ENCODE results near the gene ST6GALNAC3.
"Not testable (repeated sequence)": the region's sequence is repeated elsewhere in the genome, so short reads cannot be mapped to it uniquely, and the experiment has no call there.

ST6GALNAC3 gene

DNA sequence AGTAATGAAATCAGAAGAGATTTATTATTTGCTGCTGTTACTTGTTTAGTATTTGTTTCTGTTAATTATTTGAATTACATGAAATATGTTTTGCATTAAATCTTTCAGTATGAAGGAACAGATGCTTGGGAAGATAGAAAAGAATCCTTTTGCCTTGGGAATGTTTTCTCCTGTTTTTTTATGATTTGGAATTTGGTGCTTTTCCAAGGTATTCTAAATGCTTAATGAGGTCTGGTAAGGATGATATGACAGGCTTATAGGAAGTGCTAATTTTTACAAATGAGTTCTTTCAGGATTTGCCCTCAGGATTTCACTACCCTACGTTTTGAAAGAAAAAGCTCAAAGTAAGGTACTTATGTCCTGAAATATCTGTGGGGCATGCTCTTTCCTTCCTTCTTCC lies 25.6 kb upstream of the ST6GALNAC3 start:
- no peaks in the 10 kb centered on the region for H3K9me3 ChIP-seq (ENCODE audit: control insufficient read depth in 1 of 2, low read length in 2 of 2)
- H3K9ac ChIP-seq (ENCODE audit: low read depth in 1 of 2, low read length in 2 of 2): no peak overlapping the region
- H3K27me3 ChIP-seq (ENCODE audit: control insufficient read depth in 1 of 2, insufficient read depth in 2 of 2, low read length in 2 of 2): no peaks in the 10 kb centered on the region
- H3K27ac ChIP-seq (ENCODE audit: low read depth, low read length): no peak overlapping the region
- H3K4me1 ChIP-seq (ENCODE audit: control insufficient read depth in 1 of 2, insufficient read depth in 2 of 2, low read length in 2 of 2): no peaks in the 10 kb centered on the region
- no peaks in the 10 kb centered on the region for H3K36me3 ChIP-seq (ENCODE audit: control insufficient read depth in 1 of 2, insufficient read depth in 2 of 2, low read length in 2 of 2)
- no peak overlapping the region for H3K4me3 ChIP-seq (ENCODE audit: low read depth in 1 of 2, low read length in 2 of 2)

DNA sequence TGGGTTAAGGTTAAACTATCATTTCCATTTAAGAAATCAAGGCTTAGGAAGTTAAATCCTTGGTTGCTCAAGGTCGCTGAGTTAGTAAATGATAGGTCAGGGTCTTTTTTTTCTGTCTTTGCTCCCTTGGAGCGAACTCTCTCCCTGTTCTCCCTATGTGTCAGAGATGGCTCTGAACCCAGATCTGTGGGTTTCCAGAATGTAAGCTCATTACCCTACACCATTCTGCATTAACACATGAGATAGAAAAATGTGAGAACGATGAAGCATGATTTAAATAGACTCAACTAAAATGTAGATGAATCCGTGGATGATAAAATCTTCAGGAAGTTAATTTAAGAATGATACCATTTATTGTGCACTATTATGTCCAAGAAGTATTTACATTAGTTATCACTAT lies 25.0 kb upstream of the ST6GALNAC3 start:
- no peaks in the 10 kb centered on the region for H3K36me3 ChIP-seq (ENCODE audit: control insufficient read depth in 1 of 2, insufficient read depth in 2 of 2, low read length in 2 of 2)
- no peak overlapping the region for H3K4me3 ChIP-seq (ENCODE audit: low read depth in 1 of 2, low read length in 2 of 2)
- H3K27me3 ChIP-seq (ENCODE audit: control insufficient read depth in 1 of 2, insufficient read depth in 2 of 2, low read length in 2 of 2): no peaks in the 10 kb centered on the region
- no peak overlapping the region for H3K9ac ChIP-seq (ENCODE audit: low read depth in 1 of 2, low read length in 2 of 2)
- no peaks in the 10 kb centered on the region for H3K9me3 ChIP-seq (ENCODE audit: control insufficient read depth in 1 of 2, low read length in 2 of 2)
- H3K27ac ChIP-seq (ENCODE audit: low read depth, low read length): no peak overlapping the region
- no peaks in the 10 kb centered on the region for H3K4me1 ChIP-seq (ENCODE audit: control insufficient read depth in 1 of 2, insufficient read depth in 2 of 2, low read length in 2 of 2)

DNA sequence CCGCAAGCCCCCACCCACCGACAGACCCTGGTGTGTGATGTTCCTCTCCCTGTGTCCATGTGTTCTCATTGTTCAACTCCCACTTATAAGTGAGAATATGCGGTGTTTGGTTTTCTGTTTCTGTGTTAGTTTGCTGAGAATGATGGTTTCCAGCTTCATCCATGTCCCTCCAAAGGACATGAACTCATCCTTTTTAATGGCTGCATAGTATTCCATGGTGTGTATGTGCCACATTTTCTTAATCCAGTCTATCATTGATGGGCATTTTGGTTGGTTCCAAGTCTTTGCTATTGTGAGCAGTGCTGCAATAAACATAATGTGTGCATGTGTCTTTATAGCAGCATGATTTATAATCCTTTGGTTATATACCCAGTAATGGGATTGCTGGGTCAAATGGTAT lies 24.5 kb upstream of the ST6GALNAC3 start:
- not testable (repeated sequence) for H3K9ac ChIP-seq (ENCODE audit: low read depth in 1 of 2, low read length in 2 of 2); H3K9me3 ChIP-seq (ENCODE audit: control insufficient read depth in 1 of 2, low read length in 2 of 2); H3K4me1 ChIP-seq (ENCODE audit: control insufficient read depth in 1 of 2, insufficient read depth in 2 of 2, low read length in 2 of 2); H3K36me3 ChIP-seq (ENCODE audit: control insufficient read depth in 1 of 2, insufficient read depth in 2 of 2, low read length in 2 of 2); H3K27ac ChIP-seq (ENCODE audit: low read depth, low read length); H3K4me3 ChIP-seq (ENCODE audit: low read depth in 1 of 2, low read length in 2 of 2); H3K27me3 ChIP-seq (ENCODE audit: control insufficient read depth in 1 of 2, insufficient read depth in 2 of 2, low read length in 2 of 2)

DNA sequence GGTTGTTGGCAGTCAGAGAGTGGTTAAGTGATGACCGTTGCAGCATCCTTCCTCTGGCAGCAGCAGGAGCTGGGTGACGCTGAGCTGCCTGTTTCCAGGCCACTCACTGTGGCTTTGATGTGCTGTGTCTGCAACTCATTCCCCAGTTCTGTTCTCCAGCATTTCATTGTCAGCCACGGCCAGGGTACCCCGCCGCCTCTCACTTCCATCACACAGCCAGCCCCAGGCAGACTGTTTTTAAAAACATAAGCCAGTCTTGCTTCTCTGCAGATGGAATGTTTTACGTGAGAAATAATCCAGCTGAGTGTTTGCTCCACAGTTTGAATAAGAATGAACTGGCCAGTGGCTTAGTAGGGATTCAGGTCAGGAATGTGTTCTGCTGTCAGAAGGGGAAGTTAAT lies 21.5 kb upstream of the ST6GALNAC3 start:
- no peak overlapping the region for H3K4me3 ChIP-seq (ENCODE audit: low read depth in 1 of 2, low read length in 2 of 2)
- no peaks in the 10 kb centered on the region for H3K9me3 ChIP-seq (ENCODE audit: control insufficient read depth in 1 of 2, low read length in 2 of 2)
- H3K27ac ChIP-seq (ENCODE audit: low read depth, low read length): no peak overlapping the region
- H3K36me3 ChIP-seq (ENCODE audit: control insufficient read depth in 1 of 2, insufficient read depth in 2 of 2, low read length in 2 of 2): no peaks in the 10 kb centered on the region
- no peak overlapping the region for H3K9ac ChIP-seq (ENCODE audit: low read depth in 1 of 2, low read length in 2 of 2)
- no peaks in the 10 kb centered on the region for H3K27me3 ChIP-seq (ENCODE audit: control insufficient read depth in 1 of 2, insufficient read depth in 2 of 2, low read length in 2 of 2)
- no peaks in the 10 kb centered on the region for H3K4me1 ChIP-seq (ENCODE audit: control insufficient read depth in 1 of 2, insufficient read depth in 2 of 2, low read length in 2 of 2)

DNA sequence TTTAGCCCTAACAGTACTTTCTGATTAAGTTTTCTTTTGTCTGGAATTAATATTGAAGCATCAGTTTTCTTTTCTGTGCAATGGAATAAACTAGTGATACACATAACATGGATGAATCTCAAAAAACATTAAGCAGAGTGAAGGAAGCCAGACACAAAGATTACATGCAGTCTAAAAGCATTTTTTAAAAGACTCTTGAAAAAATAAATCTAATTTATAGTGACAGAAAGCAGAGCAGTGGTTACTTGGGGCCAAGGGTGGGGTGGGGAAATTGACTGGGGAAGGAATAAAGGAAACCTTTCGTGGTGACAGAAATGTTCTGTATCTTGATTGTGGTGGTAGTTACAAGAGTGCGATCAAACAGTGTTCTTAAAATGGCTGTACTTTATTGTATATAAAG lies 20.2 kb upstream of the ST6GALNAC3 start:
- no peak overlapping the region for H3K27ac ChIP-seq (ENCODE audit: low read depth, low read length)
- H3K27me3 ChIP-seq (ENCODE audit: control insufficient read depth in 1 of 2, insufficient read depth in 2 of 2, low read length in 2 of 2): no peaks in the 10 kb centered on the region
- H3K4me3 ChIP-seq (ENCODE audit: low read depth in 1 of 2, low read length in 2 of 2): no peak overlapping the region
- H3K4me1 ChIP-seq (ENCODE audit: control insufficient read depth in 1 of 2, insufficient read depth in 2 of 2, low read length in 2 of 2): no peaks in the 10 kb centered on the region
- no peaks in the 10 kb centered on the region for H3K36me3 ChIP-seq (ENCODE audit: control insufficient read depth in 1 of 2, insufficient read depth in 2 of 2, low read length in 2 of 2)
- H3K9me3 ChIP-seq (ENCODE audit: control insufficient read depth in 1 of 2, low read length in 2 of 2): no peaks in the 10 kb centered on the region
- no peak overlapping the region for H3K9ac ChIP-seq (ENCODE audit: low read depth in 1 of 2, low read length in 2 of 2)

DNA sequence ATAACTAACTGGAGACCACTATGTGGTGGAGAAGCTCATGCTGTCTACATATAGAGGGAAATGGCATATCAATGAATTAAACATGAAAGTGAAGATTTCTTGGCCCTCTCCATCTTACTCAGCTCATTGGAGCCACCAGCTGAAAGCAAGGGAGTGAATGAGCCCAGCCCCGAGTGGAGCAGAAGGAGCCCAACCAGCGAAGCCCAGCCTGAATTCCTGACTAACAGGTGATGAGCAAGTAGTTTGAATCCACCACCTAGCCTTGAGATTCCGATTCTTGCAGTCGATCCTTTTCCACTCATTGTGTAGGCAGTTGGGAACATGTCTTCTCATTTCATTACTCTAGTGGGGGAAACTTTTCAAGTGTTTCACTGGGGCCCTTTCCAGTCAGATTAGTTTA lies 18.6 kb upstream of the ST6GALNAC3 start:
- Histone ChIP-seq H3K4me3 (ENCODE audit: low read depth in 1 of 2, low read length in 2 of 2) (no peak overlapping the region), H3K36me3 (ENCODE audit: control insufficient read depth in 1 of 2, insufficient read depth in 2 of 2, low read length in 2 of 2) (no peaks in the 10 kb centered on the region), H3K27ac (ENCODE audit: low read depth, low read length) (no peak overlapping the region), H3K9me3 (ENCODE audit: control insufficient read depth in 1 of 2, low read length in 2 of 2) (no peaks in the 10 kb centered on the region), H3K4me1 (ENCODE audit: control insufficient read depth in 1 of 2, insufficient read depth in 2 of 2, low read length in 2 of 2) (no peaks in the 10 kb centered on the region), H3K27me3 (ENCODE audit: control insufficient read depth in 1 of 2, insufficient read depth in 2 of 2, low read length in 2 of 2) (no peaks in the 10 kb centered on the region), H3K9ac (ENCODE audit: low read depth in 1 of 2, low read length in 2 of 2) (no peak overlapping the region)

DNA sequence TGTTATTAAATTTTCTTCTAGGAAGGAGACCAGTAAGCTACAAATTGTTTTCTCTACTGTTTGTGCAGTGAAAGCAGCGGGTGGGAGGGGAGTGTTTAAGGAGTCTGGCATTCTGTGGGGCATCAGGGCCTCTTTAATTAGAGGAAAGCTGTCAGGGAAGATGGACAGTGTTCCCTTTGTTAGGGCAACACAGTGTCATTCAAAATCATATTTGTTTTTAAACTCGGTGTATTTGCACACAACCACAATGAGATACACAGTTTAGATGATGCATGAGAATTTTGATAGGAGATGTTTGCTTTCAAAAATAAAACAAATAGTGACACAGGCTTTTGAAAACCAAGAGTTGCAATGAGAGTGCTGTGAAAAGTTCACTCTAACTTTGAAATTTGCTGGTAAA lies 15.1 kb upstream of the ST6GALNAC3 start:
- Histone ChIP-seq H3K4me3 (ENCODE audit: low read depth in 1 of 2, low read length in 2 of 2) (no peak overlapping the region), H3K27ac (ENCODE audit: low read depth, low read length) (no peak overlapping the region), H3K27me3 (ENCODE audit: control insufficient read depth in 1 of 2, insufficient read depth in 2 of 2, low read length in 2 of 2) (no peaks in the 10 kb centered on the region), H3K36me3 (ENCODE audit: control insufficient read depth in 1 of 2, insufficient read depth in 2 of 2, low read length in 2 of 2) (no peaks in the 10 kb centered on the region), H3K9me3 (ENCODE audit: control insufficient read depth in 1 of 2, low read length in 2 of 2) (no peaks in the 10 kb centered on the region), H3K9ac (ENCODE audit: low read depth in 1 of 2, low read length in 2 of 2) (no peak overlapping the region), H3K4me1 (ENCODE audit: control insufficient read depth in 1 of 2, insufficient read depth in 2 of 2, low read length in 2 of 2) (no peaks in the 10 kb centered on the region)

DNA sequence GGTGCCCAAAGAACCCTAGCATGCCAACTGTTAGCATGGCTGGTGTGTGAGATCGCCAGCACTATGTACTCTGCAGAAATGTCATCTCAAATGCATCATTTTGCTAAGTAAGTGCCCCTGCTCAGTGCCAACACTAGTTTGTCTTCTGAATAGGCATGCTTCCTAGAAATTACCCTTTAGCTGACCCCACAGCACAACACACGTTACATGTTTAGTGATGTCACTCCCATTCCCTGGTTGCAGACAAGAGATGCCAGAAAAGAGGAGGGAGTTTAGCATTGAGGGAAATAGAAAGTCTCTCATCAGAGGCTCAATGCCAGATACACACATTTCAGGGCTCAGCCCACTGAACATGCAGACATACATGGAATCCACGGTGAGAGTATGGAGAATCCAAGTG lies 9.3 kb upstream of the ST6GALNAC3 start:
- H3K27me3 ChIP-seq (ENCODE audit: control insufficient read depth in 1 of 2, insufficient read depth in 2 of 2, low read length in 2 of 2): no peaks in the 10 kb centered on the region
- no peak overlapping the region for H3K27ac ChIP-seq (ENCODE audit: low read depth, low read length)
- H3K9ac ChIP-seq (ENCODE audit: low read depth in 1 of 2, low read length in 2 of 2): no peak overlapping the region
- H3K4me1 ChIP-seq (ENCODE audit: control insufficient read depth in 1 of 2, insufficient read depth in 2 of 2, low read length in 2 of 2): no peaks in the 10 kb centered on the region
- no peaks in the 10 kb centered on the region for H3K36me3 ChIP-seq (ENCODE audit: control insufficient read depth in 1 of 2, insufficient read depth in 2 of 2, low read length in 2 of 2)
- no peaks in the 10 kb centered on the region for H3K9me3 ChIP-seq (ENCODE audit: control insufficient read depth in 1 of 2, low read length in 2 of 2)
- no peak overlapping the region for H3K4me3 ChIP-seq (ENCODE audit: low read depth in 1 of 2, low read length in 2 of 2)

DNA sequence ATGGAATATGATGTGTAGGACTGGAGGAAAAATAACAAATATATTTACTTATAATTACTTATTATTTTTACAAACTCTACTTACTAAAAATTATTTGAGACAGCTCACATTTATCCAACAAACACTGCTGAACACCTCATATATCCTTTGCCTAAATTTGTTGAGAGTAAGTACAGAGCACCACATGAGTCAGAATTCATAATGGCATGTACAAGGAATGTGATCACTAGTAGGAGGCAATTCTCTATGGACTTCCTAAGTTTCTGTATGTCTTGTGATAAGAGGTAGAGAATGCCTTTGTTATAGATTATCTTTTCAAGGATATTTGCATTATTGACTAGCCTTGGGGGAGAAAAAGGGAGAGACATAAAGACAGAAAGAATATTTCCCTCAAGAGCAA lies 8.2 kb upstream of the ST6GALNAC3 start:
- Histone ChIP-seq H3K9me3 (ENCODE audit: control insufficient read depth in 1 of 2, low read length in 2 of 2) (no peaks in the 10 kb centered on the region), H3K27ac (ENCODE audit: low read depth, low read length) (no peak overlapping the region), H3K36me3 (ENCODE audit: control insufficient read depth in 1 of 2, insufficient read depth in 2 of 2, low read length in 2 of 2) (no peaks in the 10 kb centered on the region), H3K9ac (ENCODE audit: low read depth in 1 of 2, low read length in 2 of 2) (no peak overlapping the region), H3K4me1 (ENCODE audit: control insufficient read depth in 1 of 2, insufficient read depth in 2 of 2, low read length in 2 of 2) (no peaks in the 10 kb centered on the region), H3K4me3 (ENCODE audit: low read depth in 1 of 2, low read length in 2 of 2) (no peak overlapping the region), H3K27me3 (ENCODE audit: control insufficient read depth in 1 of 2, insufficient read depth in 2 of 2, low read length in 2 of 2) (no peaks in the 10 kb centered on the region)

DNA sequence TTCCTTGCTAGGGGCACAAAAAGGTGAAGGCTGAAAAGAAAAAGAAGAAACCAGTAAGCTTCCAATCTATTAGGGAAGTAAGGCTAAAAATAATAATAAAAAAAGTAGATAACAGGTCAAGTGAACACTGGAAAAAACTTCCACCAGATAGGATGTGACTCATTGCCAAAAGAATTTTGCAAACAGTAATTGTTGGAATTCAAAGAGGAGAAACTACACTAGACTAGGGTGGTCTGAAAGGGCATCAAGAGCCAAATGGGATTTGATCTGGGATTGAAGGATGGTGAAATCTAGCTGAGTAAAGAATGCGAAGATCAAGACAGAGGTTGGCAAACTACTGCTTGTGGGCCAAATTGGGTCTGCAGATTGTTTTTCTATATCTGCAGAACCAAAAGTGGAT lies 6.0 kb upstream of the ST6GALNAC3 start:
- Histone ChIP-seq H3K36me3 (ENCODE audit: control insufficient read depth in 1 of 2, insufficient read depth in 2 of 2, low read length in 2 of 2) (no peaks in the 10 kb centered on the region), H3K27me3 (ENCODE audit: control insufficient read depth in 1 of 2, insufficient read depth in 2 of 2, low read length in 2 of 2) (no peaks in the 10 kb centered on the region), H3K4me3 (ENCODE audit: low read depth in 1 of 2, low read length in 2 of 2) (no peak overlapping the region), H3K27ac (ENCODE audit: low read depth, low read length) (no peak overlapping the region), H3K9ac (ENCODE audit: low read depth in 1 of 2, low read length in 2 of 2) (no peak overlapping the region), H3K4me1 (ENCODE audit: control insufficient read depth in 1 of 2, insufficient read depth in 2 of 2, low read length in 2 of 2) (peaks cover 0 to 1% of the 10 kb centered on the region in 2 donors), H3K9me3 (ENCODE audit: control insufficient read depth in 1 of 2, low read length in 2 of 2) (no peaks in the 10 kb centered on the region)

DNA sequence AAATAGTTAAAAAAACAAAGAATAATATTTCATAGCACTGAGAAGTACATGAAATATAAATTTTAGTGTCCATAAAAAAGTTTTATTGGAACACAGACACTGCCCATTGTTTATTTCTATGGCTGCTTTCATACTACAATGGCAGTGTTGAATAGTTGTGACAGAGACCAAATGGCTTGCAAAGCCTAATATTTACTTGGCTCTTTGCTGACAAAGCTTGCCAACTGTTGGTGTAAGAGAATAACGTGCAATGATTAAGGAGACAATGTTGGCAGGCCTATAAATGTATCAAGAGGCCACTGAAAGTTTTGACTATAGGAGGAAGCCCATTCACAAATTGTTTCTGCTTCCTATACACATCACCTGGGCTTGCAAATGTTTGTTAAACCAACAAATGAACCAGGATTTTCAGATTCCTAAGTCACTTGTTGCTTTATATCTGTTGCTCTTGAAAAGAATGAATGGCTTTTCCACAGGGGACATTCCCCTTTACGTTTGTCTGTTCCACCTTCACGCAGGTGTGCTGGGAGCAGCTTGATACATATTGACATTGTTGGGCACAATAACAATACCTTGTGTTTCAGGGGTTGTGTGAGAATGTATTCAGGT lies 5.5 kb upstream of the ST6GALNAC3 start:
- no peak overlapping the region for H3K4me3 ChIP-seq (ENCODE audit: low read depth in 1 of 2, low read length in 2 of 2)
- H3K9me3 ChIP-seq (ENCODE audit: control insufficient read depth in 1 of 2, low read length in 2 of 2): no peaks in the 10 kb centered on the region
- no peak overlapping the region for H3K27ac ChIP-seq (ENCODE audit: low read depth, low read length)
- H3K4me1 ChIP-seq (ENCODE audit: control insufficient read depth in 1 of 2, insufficient read depth in 2 of 2, low read length in 2 of 2): peaks cover 0 to 6% of the 10 kb centered on the region in 2 donors
- H3K9ac ChIP-seq (ENCODE audit: low read depth in 1 of 2, low read length in 2 of 2): no peak overlapping the region
- no peaks in the 10 kb centered on the region for H3K27me3 ChIP-seq (ENCODE audit: control insufficient read depth in 1 of 2, insufficient read depth in 2 of 2, low read length in 2 of 2)
- H3K36me3 ChIP-seq (ENCODE audit: control insufficient read depth in 1 of 2, insufficient read depth in 2 of 2, low read length in 2 of 2): no peaks in the 10 kb centered on the region

All from duodenal mucosa (tissue), 2 donors.